B cell (primary cell): ENCODE results near the gene RSL1D1. TPM values are rescaled to one million over a fixed set of nuclear protein-coding genes. Genes with fewer than 3 reads are reported as not detected.
A peak's percentile ranks its signal among the peaks of the same experiment; 100 is the strongest.

ENCODE experiments used
- ATAC-seq: fragments of 200-7000 bp; cut with Tn5 transposase; one replicate; pipeline ENCODE4 v1.10.0; 2021; ENCODE audit warnings: low read depth, mild to moderate bottlenecking, moderate number of reproducible peaks, moderate library complexity
- CTCF ChIA-PET: fragments of 350-600 bp; sonication (Branson Sonifier 250); formaldehyde crosslinking; loops from one replicate; lab custom pipeline; 2021; ENCODE audit warnings: antibody characterized with exemption, inconsistent platforms; lab: Charles Lee
- POLR2A ChIA-PET: fragments of 350-600 bp; sonication (Branson Sonifier 250); formaldehyde crosslinking; loops from one replicate; lab custom pipeline; 2021; ENCODE audit warnings: antibody characterized with exemption; lab: Charles Lee
- DNase-seq: peaks from one replicate; pipeline ENCODE4 v3.0.0; 2013
- H2AFZ ChIP-seq: 2 replicates; pipeline ENCODE4 v1.6.1; 2012; ENCODE audit warnings: mild to moderate bottlenecking, low read depth, low read length; ENCODE audit not compliant: insufficient read depth, poor library complexity, severe bottlenecking
- H3K27ac ChIP-seq, 2 donors: 1 replicate in 1 of 2; 2 replicates in 1 of 2; pipeline ENCODE4 v1.5.1; 2012 to 2013; ENCODE audit warnings: low read length in 2 of 2, mild to moderate bottlenecking in 2 of 2, moderate library complexity in 1 of 2
- H3K27me3 ChIP-seq, 4 experiments: fragments of 200-600 bp in 1 of 4; sonication (generic) in 1 of 4; replicated peaks in 1 of 4; 1 replicate in 2 of 4; 2 replicates in 2 of 4; pipeline versions ENCODE4 v1.6.1 to v1.7.0; 2013 to 2016; ENCODE audit warnings: low read length in 3 of 4, mild to moderate bottlenecking in 2 of 4, mixed read lengths in 1 of 4, moderate library complexity in 1 of 4; ENCODE audit not compliant: insufficient read depth in 4 of 4, control insufficient read depth in 3 of 4; ENCODE audit errors: control extremely low read depth in 1 of 4
- H3K36me3 ChIP-seq, 2 experiments: replicated peaks in 1 of 2; 1 replicate in 1 of 2; 2 replicates in 1 of 2; pipeline versions ENCODE4 v1.6.1 to v1.7.1; 2013; ENCODE audit warnings: low read length in 1 of 2; ENCODE audit not compliant: insufficient read depth in 2 of 2, control insufficient read depth in 1 of 2; ENCODE audit errors: control extremely low read depth in 1 of 2, extremely low read depth in 1 of 2
- H3K4me1 ChIP-seq, 2 donors: fragments of 200-600 bp in 1 of 2; sonication (generic) in 1 of 2; 1 replicate in 1 of 2; 2 replicates in 1 of 2; pipeline versions ENCODE4 v1.5.1 to v1.6.1; 2013 to 2017; ENCODE audit warnings: low read length in 2 of 2; ENCODE audit not compliant: control insufficient read depth in 2 of 2, insufficient read depth in 2 of 2
- H3K4me2 ChIP-seq: replicated peaks from 2 replicates; pipeline ENCODE3; 2012; ENCODE audit warnings: mild to moderate bottlenecking, low read depth, low read length; ENCODE audit not compliant: poor library complexity, severe bottlenecking
- H3K4me3 ChIP-seq, 5 experiments: fragments of 200-600 bp in 1 of 5; sonication (generic) in 1 of 5; 1 replicate in 3 of 5; 2 replicates in 2 of 5; pipeline versions ENCODE4 v1.5.1 to v1.7.0; 2011 to 2016; ENCODE audit warnings: low read length in 4 of 5, mild to moderate bottlenecking in 4 of 5, low read depth in 2 of 5, control low read depth in 1 of 5, moderate library complexity in 1 of 5; ENCODE audit not compliant: insufficient read depth in 1 of 5; ENCODE audit errors: control extremely low read depth in 1 of 5, extremely low read depth in 1 of 5
- H3K79me2 ChIP-seq: fragments of 200-600 bp; sonication (generic); one replicate; pipeline ENCODE4 v1.6.0; 2016; ENCODE audit warnings: low read length; ENCODE audit not compliant: control insufficient read depth, insufficient read depth
- H3K9ac ChIP-seq: fragments of 200-600 bp; sonication (generic); 2 replicates; pipeline ENCODE4 v1.6.1; 2017; ENCODE audit warnings: mild to moderate bottlenecking, low read length, moderate library complexity
- H3K9me3 ChIP-seq, 3 donors: one replicate each; pipeline versions ENCODE4 v1.6.1 to v1.7.1; 2013; ENCODE audit warnings: low read length in 2 of 3; ENCODE audit not compliant: control insufficient read depth in 2 of 3, insufficient read depth in 1 of 3; ENCODE audit errors: control extremely low read depth in 1 of 3
- H4K20me1 ChIP-seq: 2 replicates; pipeline ENCODE4 v1.6.0; 2012; ENCODE audit warnings: mild to moderate bottlenecking, low read length; ENCODE audit not compliant: insufficient read depth, control insufficient read depth, poor library complexity, severe bottlenecking
- H3K27ac Mint-ChIP-seq: one replicate; pipeline ENCODE4 v1.8.0; 2021; ENCODE audit warnings: mixed read lengths
- H3K27me3 Mint-ChIP-seq: one replicate; pipeline ENCODE4 v1.8.0; 2021; ENCODE audit warnings: mixed read lengths
- H3K4me1 Mint-ChIP-seq: one replicate; pipeline ENCODE4 v1.8.0; 2021; ENCODE audit warnings: mixed read lengths
- H3K4me3 Mint-ChIP-seq: one replicate; pipeline ENCODE4 v1.8.0; 2021; ENCODE audit warnings: mixed read lengths
- H3K9me3 Mint-ChIP-seq: one replicate; pipeline ENCODE4 v1.8.0; 2022; ENCODE audit warnings: mixed read lengths; ENCODE audit not compliant: insufficient read depth
- CTCF ChIP-seq: fragments of 200-600 bp; IDR thresholded peaks from one replicate; pipeline ENCODE4 v1.8.0; 2022; ENCODE audit warnings: antibody characterized with exemption, mild to moderate bottlenecking
- EZH2 ChIP-seq: IDR thresholded peaks from 2 replicates; pipeline ENCODE4 v1.6.1; 2012; ENCODE audit warnings: borderline replicate concordance, low read depth, mild to moderate bottlenecking, moderate library complexity, low read length; ENCODE audit not compliant: insufficient read depth, poor library complexity, severe bottlenecking
- WGBS: methylation state at CpG from one replicate; pipeline ENCODE4 v1.1.5; 2013; ENCODE audit warnings: missing lambda C conversion rate; ENCODE audit not compliant: insufficient coverage; 5-methylcytosine and 5-hydroxymethylcytosine counted together
- intact Hi-C: fragments of 100-400 bp; cut with micrococcal nuclease; formaldehyde crosslinking; loops from one replicate; pipeline ENCODE4 v1.10.0; 2022
- polyA plus RNA-seq: library from polyadenylated mRNA; depleted of rRNA; stranded (reverse); fragments of >200 nt; gene quantifications from 2 replicates; pipeline ENCODE4 v1.2.3, GENCODE V29; 2012
- total RNA-seq, 2 donors: library from RNA; stranded (reverse); fragments of 120-200 nt in 1 of 2; gene quantifications; 1 replicate in 1 of 2; 2 replicates in 1 of 2; pipeline versions ENCODE4 v1.2.3 to v1.2.4, GENCODE V29; 2013 to 2022

RSL1D1 gene
- total and polyA plus RNA-seq, 2 donors (not counting 1 experiment from before 2014, with no cell fraction given): 21.1 to 167 TPM

- Mint-ChIP-seq H3K9me3 (no peaks in the 10 kb centered on the region), H3K4me3 (peak overlapping the region; percentile 97), H3K27ac (peak overlapping the region; percentile 97), H3K27me3 (no peaks in the 10 kb centered on the region), H3K4me1 (peaks cover 43% of the 10 kb centered on the region)
- peak; percentile 19 for DNase-seq
- Histone ChIP-seq H3K27ac (peak overlapping the region; percentile 66 to 94), H3K36me3 (peaks cover 4 to 19% of the 10 kb centered on the region in 2 experiments), H3K4me3 (peak overlapping the region; percentile 73 to 97 (median 91)), H3K4me2 (peak overlapping the region; percentile 82), H4K20me1 (peaks cover 24% of the 10 kb centered on the region), H3K4me1 (peaks cover 18 to 27% of the 10 kb centered on the region in 2 donors), H2AFZ (peak overlapping the region; percentile 100), H3K79me2 (peaks cover 94% of the 10 kb centered on the region), H3K9ac (peak overlapping the region; percentile 92), H3K9me3 (no peaks in the 10 kb centered on the region), H3K27me3 (no peaks in the 10 kb centered on the region)
- TF ChIP-seq CTCF: no peak
- no peak for TF ChIP-seq EZH2
- CTCF ChIA-PET: interaction anchor here (1.5 kb wide), 1 partner anchor 62 kb away, joined by 3 read pairs; no protein-coding TSS in a partner anchor
- POLR2A ChIA-PET: interaction anchor here (0.7 kb wide), 1 partner anchor 13 kb away, joined by 3 read pairs; no protein-coding TSS in a partner anchor
- no peak for ATAC-seq
- 36% methylated on average over 20 of the region's 33 CpGs for WGBS
- intact Hi-C loops: loop anchor here (5.0 kb wide), 2 partner anchors 910 to 1110 kb away; partner anchors contain the start of genes CLEC16A, DEXI and NUBP1
These were observed 909 bp upstream of the RSL1D1 start for GRCh38 chr16:11852092-11852809.

GRCh38 chr16:11848842-11849241 lies 2.5 kb downstream of the RSL1D1 start:
- Histone ChIP-seq H3K9ac (no peak overlapping the region), H3K4me3 (no peak overlapping the region), H3K79me2 (peaks cover 92% of the 10 kb centered on the region), H4K20me1 (peaks cover 50% of the 10 kb centered on the region), H3K4me1 (peaks cover 15 to 24% of the 10 kb centered on the region in 2 donors), H2AFZ (no peak overlapping the region), H3K27ac (no peak overlapping the region), H3K36me3 (peaks cover 0 to 51% of the 10 kb centered on the region in 2 experiments), H3K4me2 (no peak overlapping the region), H3K9me3 (no peaks in the 10 kb centered on the region), H3K27me3 (no peaks in the 10 kb centered on the region)
- TF ChIP-seq CTCF (no peak), EZH2 (no peak)
- peaks cover 31% of the 10 kb centered on the region for H3K4me1 Mint-ChIP-seq
- WGBS: no CpG with 5 or more reads among the region's 3 CpGs
- H3K27me3 Mint-ChIP-seq: no peaks in the 10 kb centered on the region
- no peak overlapping the region for H3K4me3 Mint-ChIP-seq
- H3K9me3 Mint-ChIP-seq: no peaks in the 10 kb centered on the region
- ChIA-PET CTCF (interaction anchor here (1.0 kb wide), 1 partner anchor 885 kb away, joined by 4 read pairs; no protein-coding TSS in a partner anchor), POLR2A (no interaction called here)
- DNase-seq (no peak), ATAC-seq (no peak)
- intact Hi-C loops: no loop called here
- H3K27ac Mint-ChIP-seq: no peak overlapping the region
